ENCODE measurements around the gene CAMK2G.
"Not testable (repeated sequence)": the region's sequence is repeated elsewhere in the genome, so short reads cannot be mapped to it uniquely, and the experiment has no call there.

GRCh38 chr10:73787031-73787800 lies 87.1 kb downstream of the CAMK2G start:
- TF ChIP-seq CTCF, POLR2A (IDR thresholded peaks at IDR 0.05): not testable (repeated sequence)

All from Peyer's patch (tissue), 4 donors.